ENCODE results near the gene UNC5A. TPM values are rescaled to one million over a fixed set of nuclear protein-coding genes. Genes with fewer than 3 reads are reported as not detected.

UNC5A gene
- total and polyA plus RNA-seq, 7 donors = 0.03 to 0.25 (median 0.10) TPM; not detected in 4

GRCh38 chr5:176887252-176887849, 77.0 kb downstream of the UNC5A start:
- Histone ChIP-seq H3K27me3 (ENCODE audit: insufficient read depth in 3 of 3, low read length in 2 of 3) (no peaks in the 10 kb centered on the region), H3K9me3 (no peaks in the 10 kb centered on the region), H3K27ac (no peak overlapping the region), H3K4me3 (no peak overlapping the region), H3K4me1 (no peaks in the 10 kb centered on the region), H3K36me3 (ENCODE audit: insufficient read depth in 1 of 2, low read depth in 1 of 2) (no peaks in the 10 kb centered on the region)
- DNase-seq = no peak
- TF ChIP-seq, protein P1, sequence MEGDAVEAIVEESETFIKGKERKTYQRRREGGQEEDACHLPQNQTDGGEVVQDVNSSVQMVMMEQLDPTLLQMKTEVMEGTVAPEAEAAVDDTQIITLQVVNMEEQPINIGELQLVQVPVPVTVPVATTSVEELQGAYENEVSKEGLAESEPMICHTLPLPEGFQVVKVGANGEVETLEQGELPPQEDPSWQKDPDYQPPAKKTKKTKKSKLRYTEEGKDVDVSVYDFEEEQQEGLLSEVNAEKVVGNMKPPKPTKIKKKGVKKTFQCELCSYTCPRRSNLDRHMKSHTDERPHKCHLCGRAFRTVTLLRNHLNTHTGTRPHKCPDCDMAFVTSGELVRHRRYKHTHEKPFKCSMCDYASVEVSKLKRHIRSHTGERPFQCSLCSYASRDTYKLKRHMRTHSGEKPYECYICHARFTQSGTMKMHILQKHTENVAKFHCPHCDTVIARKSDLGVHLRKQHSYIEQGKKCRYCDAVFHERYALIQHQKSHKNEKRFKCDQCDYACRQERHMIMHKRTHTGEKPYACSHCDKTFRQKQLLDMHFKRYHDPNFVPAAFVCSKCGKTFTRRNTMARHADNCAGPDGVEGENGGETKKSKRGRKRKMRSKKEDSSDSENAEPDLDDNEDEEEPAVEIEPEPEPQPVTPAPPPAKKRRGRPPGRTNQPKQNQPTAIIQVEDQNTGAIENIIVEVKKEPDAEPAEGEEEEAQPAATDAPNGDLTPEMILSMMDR (IDR thresholded peaks at IDR 0.05) = no peak
- intact Hi-C loops (cut with DNase I) = no loop called here
- no peak for ATAC-seq
- 84 to 91% (median 89%) methylated on average over 26 to 28 of the region's 28 CpGs for WGBS, 3 donors

GRCh38 chr5:176888016-176888864, 77.9 kb downstream of the UNC5A start:
- intact Hi-C loops (cut with DNase I) = no loop called here
- no peak for ATAC-seq
- Histone ChIP-seq H3K27ac (no peak overlapping the region), H3K4me3 (no peak overlapping the region), H3K27me3 (ENCODE audit: insufficient read depth in 3 of 3, low read length in 2 of 3) (no peaks in the 10 kb centered on the region), H3K36me3 (ENCODE audit: insufficient read depth in 1 of 2, low read depth in 1 of 2) (no peaks in the 10 kb centered on the region), H3K9me3 (no peaks in the 10 kb centered on the region), H3K4me1 (no peaks in the 10 kb centered on the region)
- WGBS, 3 donors = 81 to 87% (median 86%) methylated on average over 27 of the region's 27 CpGs
- no peak for DNase-seq
- TF ChIP-seq, protein P1 (IDR thresholded peaks at IDR 0.05) = no peak

DNA sequence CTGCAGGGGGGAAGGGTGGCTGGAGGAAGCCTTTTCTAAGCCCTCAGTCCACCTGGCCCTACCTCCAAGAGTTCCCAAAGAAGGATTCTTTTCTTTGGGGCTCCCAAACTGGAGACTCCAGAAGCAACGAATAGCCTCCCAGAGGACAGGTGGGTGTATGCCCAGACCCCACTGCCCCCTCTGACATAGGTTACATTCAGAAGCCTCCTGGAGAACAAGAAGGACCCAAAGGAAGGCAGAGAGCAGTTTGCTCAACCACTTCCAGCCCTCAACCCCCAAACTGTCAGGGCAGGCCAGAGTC, 78.5 kb downstream of the UNC5A start:
- DNase-seq (no peak), ATAC-seq (no peak)
- no peak overlapping the region for H3K27ac ChIP-seq
- H3K4me1 ChIP-seq = no peaks in the 10 kb centered on the region
- no peaks in the 10 kb centered on the region for H3K27me3 ChIP-seq (ENCODE audit: insufficient read depth in 3 of 3, low read length in 2 of 3)
- H3K36me3 ChIP-seq (ENCODE audit: insufficient read depth in 1 of 2, low read depth in 1 of 2) = no peaks in the 10 kb centered on the region
- TF ChIP-seq, protein P1 (IDR thresholded peaks at IDR 0.05) = no peak
- 89 to 95% (median 89%) methylated on average over 1 of the region's 1 CpG for WGBS, 3 donors
- H3K9me3 ChIP-seq = no peaks in the 10 kb centered on the region
- intact Hi-C loops (cut with DNase I) = no loop called here
- H3K4me3 ChIP-seq = no peak overlapping the region

DNA sequence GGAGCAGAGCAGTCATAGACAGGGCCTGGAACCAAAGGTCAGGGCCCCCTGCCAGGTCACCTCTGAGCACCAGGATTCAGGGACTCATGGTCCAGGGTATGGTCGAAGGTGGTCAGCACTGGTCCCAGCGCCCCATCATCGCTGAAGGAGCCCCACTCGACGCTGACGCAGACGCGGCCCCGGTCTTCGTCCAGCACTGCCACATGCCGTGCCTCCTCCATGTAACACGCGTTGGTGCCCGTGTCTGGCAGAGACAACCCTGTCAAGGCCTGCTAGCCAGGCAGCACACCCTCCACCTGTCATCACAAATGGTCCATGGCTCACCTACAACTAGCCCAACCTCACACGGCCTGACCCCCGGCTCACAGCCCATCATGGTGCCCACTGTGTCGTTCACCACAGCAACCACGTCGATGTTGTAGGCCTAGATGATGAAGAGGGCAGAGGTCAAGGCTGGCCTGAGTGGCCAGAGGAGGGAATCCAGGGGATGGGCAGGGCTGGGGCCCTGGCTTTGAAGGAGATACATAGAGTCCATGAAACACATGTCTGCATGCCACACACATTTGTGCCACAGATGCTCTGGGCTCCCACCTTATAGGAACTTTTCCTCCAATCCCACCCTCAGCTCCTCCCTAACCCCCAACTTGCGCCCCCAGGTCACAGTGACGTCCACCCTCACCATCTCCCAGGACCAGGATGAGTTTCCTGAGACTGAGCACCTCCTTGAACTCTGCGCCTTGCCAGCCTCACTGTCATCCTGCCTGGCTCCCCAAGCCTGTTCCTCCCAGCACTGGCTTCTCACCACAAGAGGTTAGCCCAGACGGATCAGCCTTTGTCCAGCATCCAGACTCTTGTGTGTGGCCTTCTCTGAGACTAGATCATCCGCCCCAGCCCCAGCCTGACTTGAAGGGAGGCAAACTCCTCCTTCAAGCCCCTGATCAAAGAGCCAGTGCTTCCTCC, 79.2 kb downstream of the UNC5A start:
- Histone ChIP-seq H3K4me3 (no peak overlapping the region), H3K27me3 (ENCODE audit: insufficient read depth in 3 of 3, low read length in 2 of 3) (no peaks in the 10 kb centered on the region), H3K9me3 (no peaks in the 10 kb centered on the region), H3K27ac (no peak overlapping the region), H3K36me3 (ENCODE audit: insufficient read depth in 1 of 2, low read depth in 1 of 2) (no peaks in the 10 kb centered on the region), H3K4me1 (no peaks in the 10 kb centered on the region)
- intact Hi-C loops (cut with DNase I) = no loop called here
- 92 to 94% (median 92%) methylated on average over 24 of the region's 24 CpGs for WGBS, 3 donors
- TF ChIP-seq, protein P1 (IDR thresholded peaks at IDR 0.05) = no peak
- ATAC-seq = no peak
- no peak for DNase-seq
